Liver (tissue), 9 donors: ENCODE measurements around the gene NKX2-1. TPM values are rescaled to one million over a fixed set of nuclear protein-coding genes. Genes with fewer than 3 reads are reported as not detected.

Experiments used
- DNase-seq: peaks from one replicate; pipeline ENCODE4 v3.0.0-alpha.2; 2017; ENCODE audit warnings: low spot score
- H3K27ac ChIP-seq, 2 donors: one replicate each; pipeline ENCODE4 v1.7.0; 2013; ENCODE audit warnings: inconsistent platforms in 2 of 2, low read length in 2 of 2, control low read depth in 1 of 2, low read depth in 1 of 2, mild to moderate bottlenecking in 1 of 2
- H3K27me3 ChIP-seq, 4 donors: one replicate each; pipeline versions ENCODE4 v1.6.1 to v1.7.0; 2013; ENCODE audit warnings: low read length in 3 of 4, inconsistent platforms in 1 of 4, mild to moderate bottlenecking in 1 of 4, moderate library complexity in 1 of 4; ENCODE audit not compliant: control insufficient read depth in 4 of 4, insufficient read depth in 4 of 4
- H3K36me3 ChIP-seq, 4 donors: one replicate each; pipeline versions ENCODE4 v1.6.1 to v1.7.0; 2013; ENCODE audit warnings: low read length in 3 of 4, mild to moderate bottlenecking in 3 of 4, low read depth in 1 of 4, moderate library complexity in 1 of 4; ENCODE audit not compliant: control insufficient read depth in 4 of 4, insufficient read depth in 3 of 4
- H3K4me1 ChIP-seq, 4 donors: one replicate each; pipeline versions ENCODE4 v1.6.1 to v1.7.0; 2013; ENCODE audit warnings: low read length in 3 of 4, mild to moderate bottlenecking in 3 of 4, moderate library complexity in 1 of 4; ENCODE audit not compliant: control insufficient read depth in 4 of 4, insufficient read depth in 4 of 4
- H3K4me3 ChIP-seq, 3 donors: one replicate each; pipeline versions ENCODE4 v1.6.1 to v1.7.0; 2013; ENCODE audit warnings: low read length in 3 of 3, control low read depth in 1 of 3, low read depth in 1 of 3, mild to moderate bottlenecking in 1 of 3
- H3K9ac ChIP-seq, 2 donors: one replicate each; pipeline ENCODE4 v1.7.0; 2013; ENCODE audit warnings: low read length in 2 of 2, mild to moderate bottlenecking in 2 of 2, moderate library complexity in 2 of 2, control low read depth in 1 of 2, low read depth in 1 of 2
- H3K9me3 ChIP-seq, 4 donors: one replicate each; pipeline versions ENCODE4 v1.6.1 to v1.7.0; 2013; ENCODE audit warnings: low read length in 3 of 4; ENCODE audit not compliant: control insufficient read depth in 4 of 4
- ATF3 ChIP-seq: IDR thresholded peaks from 2 replicates; pipeline ENCODE4 v1.6.1; 2016; ENCODE audit warnings: antibody characterized with exemption
- FOXA2 ChIP-seq: IDR thresholded peaks from 2 replicates; pipeline ENCODE4 v1.6.1; 2016; ENCODE audit warnings: antibody characterized with exemption
- GABPA ChIP-seq, 2 donors: IDR thresholded peaks in 1 of 2; conservative IDR thresholded peaks in 1 of 2; 2 replicates each; pipeline ENCODE4 v1.6.1; 2016; ENCODE audit warnings: antibody characterized with exemption in 2 of 2, mild to moderate bottlenecking in 1 of 2, moderate library complexity in 1 of 2
- HNF4G ChIP-seq: IDR thresholded peaks from 2 replicates; pipeline ENCODE4 v1.6.1; 2016; ENCODE audit warnings: antibody characterized with exemption
- MAX ChIP-seq: IDR thresholded peaks from 2 replicates; pipeline ENCODE4 v1.6.1; 2016; ENCODE audit warnings: antibody characterized with exemption
- NR2F2 ChIP-seq: IDR thresholded peaks from 2 replicates; pipeline ENCODE4 v1.6.1; 2016; ENCODE audit warnings: antibody characterized with exemption
- RAD21 ChIP-seq, 2 donors: IDR thresholded peaks; 2 replicates each; pipeline ENCODE4 v1.6.1; 2016; ENCODE audit warnings: antibody characterized with exemption in 2 of 2, mild to moderate bottlenecking in 2 of 2
- REST ChIP-seq: IDR thresholded peaks from 2 replicates; pipeline ENCODE4 v1.6.1; 2016; ENCODE audit warnings: antibody characterized with exemption, mild to moderate bottlenecking
- RXRA ChIP-seq, 2 donors: IDR thresholded peaks; 2 replicates each; pipeline ENCODE4 v1.6.1; 2017 to 2018; ENCODE audit warnings: antibody characterized with exemption in 2 of 2, mild to moderate bottlenecking in 1 of 2
- SP1 ChIP-seq: IDR thresholded peaks from 2 replicates; pipeline ENCODE4 v1.6.1; 2018; ENCODE audit warnings: antibody characterized with exemption, mild to moderate bottlenecking
- TAF1 ChIP-seq: conservative IDR thresholded peaks from 2 replicates; pipeline ENCODE4 v1.6.1; 2016; ENCODE audit warnings: antibody characterized with exemption, mild to moderate bottlenecking
- YY1 ChIP-seq: IDR thresholded peaks from 2 replicates; pipeline ENCODE4 v1.6.1; 2016; ENCODE audit warnings: antibody characterized with exemption, mild to moderate bottlenecking
- ZBTB33 ChIP-seq: IDR thresholded peaks from 2 replicates; pipeline ENCODE4 v1.6.1; 2016; ENCODE audit warnings: antibody characterized with exemption
- WGBS: extraction: QIAGEN DNeasy Blood & Tissue Kit; methylation state at CpG from one replicate; pipeline ENCODE4 v1.1.7; 2013; 5-methylcytosine and 5-hydroxymethylcytosine counted together
- polyA plus RNA-seq, 2 donors: library from polyadenylated mRNA; stranded (reverse) in 1 of 2; unstranded in 1 of 2; fragments of 200-250 nt in 1 of 2; fragments of >200 nt in 1 of 2; fragmentation: Nextera tagmentation in 1 of 2; extraction: Ambion mirVana in 1 of 2; gene quantifications; one replicate each; pipeline versions ENCODE4 v1.2.1 to v1.2.3, GENCODE V29; 2013 to 2015
- total RNA-seq, 2 donors: library from RNA; depleted of rRNA; stranded (reverse); fragments of >200 nt; gene quantifications; one replicate each; pipeline ENCODE4 v1.2.3, GENCODE V29; 2014
- donor health status: healthy.
- donor health status: healthy.
- donor health status: healthy.
- donor health status: healthy.
- donor health status: healthy.

The NKX2-1 gene
- total and polyA plus RNA-seq, 4 donors, result not detected

- TF ChIP-seq ZBTB33, result no peak
- TF ChIP-seq GABPA (IDR thresholded peaks at IDR 0.05 in 1 of 2, conservative IDR thresholded peaks at IDR 0.05 in 1 of 2), result no peak
- TF ChIP-seq FOXA2, result no peak
- no peak for TF ChIP-seq SP1
Measured at GRCh38 chr14:36518586-36519430, 1.2 kb downstream of the NKX2-1 start (continued).

GRCh38 chr14:36518031-36518585 is 1.9 kb downstream of the NKX2-1 start:
- H3K4me1 ChIP-seq, result peaks cover 20 to 60% (median 40%) of the 10 kb centered on the region in 4 donors
- 7% methylated on average over 34 of the region's 34 CpGs for WGBS
- H3K36me3 ChIP-seq, result no peaks in the 10 kb centered on the region
- H3K4me3 ChIP-seq, result no peak overlapping the region
- no peak overlapping the region for H3K27ac ChIP-seq
- no peak overlapping the region for H3K9ac ChIP-seq
- no peak for TF ChIP-seq REST
- no peak for TF ChIP-seq FOXA2
- TF ChIP-seq SP1, result no peak
- no peak for TF ChIP-seq ATF3
- TF ChIP-seq HNF4G, result no peak
- TF ChIP-seq TAF1, result no peak
- TF ChIP-seq RXRA (IDR thresholded peaks at IDR 0.05), result no peak
- no peak for TF ChIP-seq RAD21 (IDR thresholded peaks at IDR 0.05)
- no peak for DNase-seq
- H3K27me3 ChIP-seq, result peaks cover 7 to 41% (median 34%) of the 10 kb centered on the region in 4 donors
- no peaks in the 10 kb centered on the region for H3K9me3 ChIP-seq

- peaks cover 20 to 53% (median 37%) of the 10 kb centered on the region in 4 donors for H3K4me1 ChIP-seq
- H3K27ac ChIP-seq, result no peak overlapping the region
- H3K4me3 ChIP-seq, result peak overlapping the region in 1 of 3 donors; percentile 30
- H3K9ac ChIP-seq, result no peak overlapping the region
- H3K27me3 ChIP-seq, result peaks cover 7 to 43% (median 33%) of the 10 kb centered on the region in 4 donors
- no peak for DNase-seq
- no peaks in the 10 kb centered on the region for H3K36me3 ChIP-seq
- H3K9me3 ChIP-seq, result no peaks in the 10 kb centered on the region
- 5% methylated on average over 87 of the region's 87 CpGs for WGBS
- no peak for TF ChIP-seq ZBTB33
- no peak for TF ChIP-seq RAD21 (IDR thresholded peaks at IDR 0.05)
- TF ChIP-seq REST, result no peak
- TF ChIP-seq NR2F2, result no peak
- TF ChIP-seq HNF4G, result no peak
- TF ChIP-seq YY1, result no peak
- TF ChIP-seq ATF3, result no peak
- no peak for TF ChIP-seq MAX
Measured at GRCh38 chr14:36517242-36518030, 2.6 kb downstream of the NKX2-1 start.
